HG03159 (cell line): ENCODE results near the gene MEGF6.

Experiments used
- ATAC-seq: cut with Tn5 transposase; IDR thresholded peaks from one replicate; pipeline ENCODE4 v1.9.1; 2021; ENCODE audit warnings: mild to moderate bottlenecking, moderate library complexity; ENCODE audit not compliant: unreplicated experiment

MEGF6 gene

DNA sequence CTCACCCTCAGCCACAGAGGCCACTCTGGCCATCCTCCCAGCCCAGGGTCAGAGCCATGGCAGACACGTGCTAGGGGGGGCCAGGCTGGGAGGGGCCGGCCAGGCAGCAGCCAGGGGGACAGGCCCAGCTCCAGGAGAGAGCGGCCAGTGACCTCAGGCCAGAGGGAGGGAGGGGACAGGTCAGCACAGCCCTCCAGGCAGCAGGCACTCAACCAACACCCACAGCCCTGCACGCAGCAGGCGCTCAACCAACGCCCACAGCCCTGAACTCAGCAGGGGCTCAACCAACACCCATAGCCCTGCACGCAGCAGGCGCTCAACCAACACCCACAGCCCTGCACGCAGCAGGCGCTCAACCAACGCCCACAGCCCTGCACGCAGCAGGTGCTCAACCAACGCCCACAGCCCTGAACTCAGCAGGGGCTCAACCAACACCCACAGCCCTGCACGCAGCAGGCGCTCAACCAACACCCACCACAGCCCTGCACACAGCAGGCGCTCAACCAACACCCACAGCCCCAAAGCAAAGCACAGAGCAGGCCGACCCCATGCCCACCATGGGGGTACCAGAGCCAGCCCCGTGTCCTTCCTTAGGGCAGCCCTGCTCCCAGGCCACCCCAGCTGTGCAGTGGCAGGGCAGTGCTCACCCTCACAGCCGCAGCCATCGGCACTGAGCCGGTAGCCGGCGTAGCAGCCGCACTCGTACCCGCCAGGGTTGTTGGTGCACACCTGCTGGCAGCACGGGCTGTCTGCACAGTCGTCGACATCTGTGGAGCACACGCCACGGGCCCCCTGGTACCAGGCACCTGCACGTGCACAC is 101.0 kb downstream of the MEGF6 start:
- no peak for ATAC-seq

DNA sequence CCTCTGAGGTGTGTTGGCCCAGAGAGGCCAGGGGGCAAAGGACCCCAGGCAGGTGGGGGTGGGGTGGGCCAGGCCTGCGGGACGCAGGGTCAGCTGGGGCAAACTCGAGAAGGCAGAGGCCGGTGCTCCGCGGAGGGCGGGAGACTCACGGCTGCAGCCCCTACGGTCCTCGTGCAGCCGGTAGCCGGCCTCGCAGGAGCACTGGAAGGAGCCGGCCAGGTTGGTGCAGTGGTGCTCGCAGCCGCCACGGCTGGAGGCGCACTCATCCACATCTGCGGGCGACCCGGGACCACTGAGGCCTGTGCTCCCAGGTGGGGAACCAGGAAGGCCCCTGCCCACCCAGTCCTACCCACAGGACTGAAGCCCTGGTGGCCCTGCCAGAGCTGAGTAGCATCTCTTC is 101.6 kb downstream of the MEGF6 start:
- no peak for ATAC-seq

DNA sequence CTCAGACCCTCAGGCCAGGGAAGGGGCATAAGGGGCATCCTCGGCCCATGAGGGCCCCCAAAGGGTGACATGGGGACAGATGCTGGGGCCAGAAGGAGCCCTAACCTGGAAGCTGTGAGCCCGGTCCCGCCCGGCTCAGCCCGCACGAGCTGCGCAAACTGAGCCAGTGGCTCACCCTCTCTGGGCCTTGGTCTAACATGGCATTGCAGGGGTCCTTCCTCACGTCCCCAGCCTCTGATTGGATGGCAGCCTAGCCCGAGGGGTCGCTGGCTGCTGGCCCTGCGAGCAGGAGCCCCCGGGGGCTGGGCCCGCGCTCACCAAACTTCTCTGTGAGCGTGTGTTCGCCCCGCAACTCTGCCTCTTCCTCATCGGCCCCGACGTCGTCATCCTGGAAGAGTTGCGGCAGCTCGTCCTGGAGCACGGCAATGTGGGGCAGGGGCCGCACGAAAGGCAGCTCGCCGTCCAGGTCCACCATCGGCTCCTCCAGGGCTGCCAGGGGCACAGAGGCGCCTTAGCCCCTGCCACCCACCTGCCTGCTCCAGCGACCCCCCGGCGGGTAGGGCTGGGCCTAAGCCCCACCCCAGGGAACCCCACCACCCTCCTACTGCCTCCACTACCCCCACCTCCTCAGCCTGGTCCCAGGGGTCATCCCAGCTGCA is 102.4 kb downstream of the MEGF6 start:
- ATAC-seq: no peak

DNA sequence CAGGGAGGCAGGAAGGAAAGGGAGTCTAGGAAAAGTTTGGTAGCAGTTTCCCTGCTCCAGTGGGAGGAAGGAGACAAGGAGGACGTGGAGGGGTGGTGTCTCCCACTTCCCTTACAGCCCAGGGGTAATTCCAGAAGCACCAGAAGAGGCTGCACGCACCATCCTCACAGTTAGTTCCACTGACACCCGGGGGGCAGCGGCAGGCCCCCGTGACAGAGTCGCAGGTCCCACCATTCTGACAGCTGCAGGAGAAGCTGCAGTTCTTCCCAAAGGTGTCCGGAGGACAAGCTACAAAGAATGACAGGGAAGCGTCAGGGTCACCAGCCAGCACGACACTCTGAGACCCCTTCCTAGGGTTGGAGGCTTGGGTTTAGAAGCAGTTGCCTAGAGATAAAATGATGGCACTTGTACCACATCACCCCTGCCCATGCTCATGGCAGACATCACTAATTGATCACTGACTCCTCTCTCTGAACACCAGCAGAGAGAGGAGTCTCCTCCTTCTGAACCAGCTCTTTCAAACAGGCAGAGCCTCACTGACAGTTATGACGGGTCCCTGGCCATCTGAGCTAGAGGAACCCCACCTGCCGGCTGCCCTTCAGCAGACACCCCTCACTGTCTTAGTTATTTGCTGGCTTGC is 103.6 kb downstream of the MEGF6 start:
- no peak for ATAC-seq

GRCh38 chr1:3506943-3507342 is 104.4 kb downstream of the MEGF6 start:
- no peak for ATAC-seq

DNA sequence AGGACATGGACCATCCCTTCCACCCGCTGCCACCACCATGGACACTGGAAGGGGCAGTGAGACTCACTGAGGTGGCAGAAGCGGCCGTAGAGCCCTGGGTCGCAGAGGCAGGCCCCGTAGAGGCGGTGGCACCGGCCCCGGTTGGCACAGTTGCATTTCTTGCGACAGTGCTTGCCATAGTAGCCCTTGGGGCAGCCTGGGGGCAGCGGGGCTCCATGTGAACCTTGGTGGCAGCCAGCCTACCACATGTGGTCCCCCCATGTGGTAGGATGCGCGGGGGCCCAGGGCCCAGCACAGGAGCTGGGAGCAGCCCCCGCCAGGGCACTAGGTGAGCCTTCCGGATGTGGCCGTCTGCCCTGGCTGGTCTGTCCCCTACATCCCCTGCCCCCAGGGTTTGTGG is 105.3 kb downstream of the MEGF6 start:
- no peak for ATAC-seq

- ATAC-seq: no peak
Observed at GRCh38 chr1:3505161-3505560, 106.1 kb downstream of the MEGF6 start.

GRCh38 chr1:3504822-3505153 is 106.5 kb downstream of the MEGF6 start:
- ATAC-seq: no peak

DNA sequence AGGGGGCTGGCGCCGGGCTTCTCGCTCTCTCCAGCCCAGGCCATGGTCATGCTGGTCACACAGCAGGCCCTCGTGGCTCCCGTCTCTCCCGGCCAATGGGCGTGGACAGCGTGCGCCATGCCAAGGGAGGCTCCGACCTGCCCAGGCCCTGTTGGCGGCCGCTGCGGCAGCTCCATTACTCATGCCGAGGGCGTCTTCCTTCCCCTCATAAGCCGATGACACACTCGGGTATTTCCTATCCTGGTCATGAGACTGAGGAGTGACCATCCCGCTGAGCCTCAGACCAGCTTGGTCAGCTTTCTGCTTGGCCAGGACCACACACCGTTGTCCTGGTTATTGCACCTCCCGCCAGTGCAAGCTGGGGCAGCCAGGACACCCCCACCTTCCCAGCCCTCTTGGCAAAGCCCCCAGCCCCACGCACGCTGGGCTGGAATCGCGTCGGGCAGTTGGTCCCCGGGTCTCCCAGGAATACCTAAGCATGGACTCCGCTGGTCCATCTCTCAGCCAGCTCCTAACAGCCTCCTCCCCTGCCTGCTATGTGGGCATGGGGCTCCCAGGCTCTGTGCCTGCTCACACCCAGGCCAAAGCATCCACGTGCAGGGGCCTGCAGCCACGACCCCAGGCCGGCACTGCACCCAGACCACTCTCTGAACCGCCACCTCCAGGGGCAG is 107.0 kb downstream of the MEGF6 start:
- no peak for ATAC-seq

DNA sequence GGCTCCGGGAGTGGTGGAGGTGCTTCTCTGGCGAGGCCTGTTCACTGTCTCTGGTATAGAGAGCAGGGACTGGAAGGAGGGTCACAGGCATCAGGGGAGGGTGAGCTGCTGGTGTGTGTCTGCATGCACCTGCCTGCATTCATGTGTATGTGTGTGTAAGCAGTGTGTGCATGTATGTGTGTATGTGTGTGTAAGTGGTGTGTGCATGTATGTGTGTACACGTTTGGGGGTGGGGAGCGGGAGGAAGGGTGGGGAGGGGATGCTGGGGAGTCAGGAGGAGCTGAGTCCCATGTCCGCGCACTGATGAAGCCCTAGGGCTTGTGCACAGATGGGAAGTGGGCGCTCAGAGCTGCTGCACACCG is 107.8 kb downstream of the MEGF6 start:
- ATAC-seq: no peak

DNA sequence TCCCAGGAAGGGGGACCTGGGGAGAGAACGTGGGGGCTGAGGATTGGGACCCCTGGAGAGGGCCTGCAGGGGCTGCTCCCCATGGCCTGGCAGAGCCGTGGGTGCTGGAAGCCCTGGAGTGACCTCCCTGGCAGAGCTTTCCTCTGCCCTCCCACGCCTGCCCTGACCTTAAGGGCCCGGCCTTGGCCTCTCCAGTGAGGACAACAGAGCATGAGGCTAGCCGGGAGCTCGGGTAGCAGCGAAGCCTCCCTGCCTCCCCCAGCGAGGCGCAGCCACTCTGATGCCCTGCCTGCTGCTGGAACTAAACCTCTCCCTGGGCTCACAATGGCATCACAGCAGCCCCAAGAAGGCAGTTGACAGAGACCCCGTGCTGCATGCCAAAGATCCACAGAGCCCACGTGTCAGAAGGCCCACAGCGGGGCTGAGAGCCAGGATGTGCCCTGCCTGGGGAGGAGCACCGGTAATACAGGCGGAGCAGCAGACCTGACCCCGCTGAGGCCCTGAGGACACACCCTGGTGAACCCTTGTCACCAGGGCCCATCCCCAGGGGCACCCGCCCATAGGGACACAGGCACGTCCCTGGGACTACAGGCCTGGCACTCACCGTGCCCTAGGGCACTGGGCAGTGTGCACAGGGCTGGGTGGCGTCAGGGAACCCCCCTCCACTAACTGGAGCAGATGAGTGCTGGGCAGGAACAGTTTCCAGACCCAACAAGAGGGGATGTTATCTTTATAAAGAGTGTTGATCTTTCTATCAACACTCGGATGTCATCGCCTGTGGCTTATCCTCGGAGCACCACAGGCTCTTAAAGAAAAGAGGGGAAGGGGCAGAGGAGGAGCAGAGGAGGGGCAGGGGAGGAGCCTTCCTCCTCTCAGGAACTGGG is 108.4 kb downstream of the MEGF6 start:
- ATAC-seq: no peak

GRCh38 chr1:3501856-3502640 is 109.3 kb downstream of the MEGF6 start:
- no peak for ATAC-seq

DNA sequence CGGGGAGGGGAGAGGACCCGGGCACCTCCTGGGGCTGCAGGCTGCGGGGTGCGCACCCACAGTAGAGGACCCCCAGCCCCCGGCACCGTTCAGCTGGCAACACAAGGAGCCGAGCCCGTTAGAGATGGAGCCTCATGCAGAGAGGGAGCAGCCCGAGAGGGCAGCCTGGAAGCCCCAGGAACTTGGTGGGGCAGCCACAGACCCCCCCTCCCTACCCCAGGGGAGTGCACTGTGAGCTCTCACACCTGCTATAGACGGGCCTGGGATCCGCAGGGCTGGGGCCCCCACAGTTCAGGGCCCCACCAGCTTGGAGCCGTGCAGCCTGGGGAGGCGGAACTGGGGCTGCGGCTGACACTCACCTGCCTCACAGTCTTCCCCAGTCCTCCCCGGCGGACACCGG is 109.9 kb downstream of the MEGF6 start:
- no peak for ATAC-seq

DNA sequence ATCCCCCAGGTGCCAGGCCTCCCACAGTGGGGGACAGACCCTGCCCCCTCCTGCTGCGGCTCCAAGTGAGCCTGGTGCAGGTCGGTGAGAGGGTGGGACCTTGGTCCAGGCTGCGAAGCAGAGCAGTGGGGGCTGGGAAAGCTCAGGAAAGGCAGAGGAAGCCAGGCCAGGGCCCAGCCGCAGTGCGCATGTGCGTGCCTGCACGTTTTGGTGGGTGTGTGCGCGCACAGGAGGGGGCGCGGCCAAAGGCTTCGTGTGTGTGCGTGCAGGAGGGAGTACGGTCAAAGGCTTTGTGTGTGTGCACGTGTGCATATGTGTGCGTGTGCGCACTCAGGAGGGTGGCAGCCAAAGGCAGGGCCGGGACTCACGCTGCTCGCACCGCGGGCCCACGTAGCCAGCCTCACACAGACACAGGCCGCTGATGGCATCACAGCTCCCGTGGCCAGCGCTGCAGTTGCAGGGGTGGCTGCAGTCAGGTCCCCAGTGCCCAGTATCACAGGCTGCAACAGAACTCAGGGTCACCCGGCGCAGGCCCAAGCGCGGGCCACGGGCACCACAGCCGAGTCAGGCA is 111.0 kb downstream of the MEGF6 start:
- no peak for ATAC-seq

DNA sequence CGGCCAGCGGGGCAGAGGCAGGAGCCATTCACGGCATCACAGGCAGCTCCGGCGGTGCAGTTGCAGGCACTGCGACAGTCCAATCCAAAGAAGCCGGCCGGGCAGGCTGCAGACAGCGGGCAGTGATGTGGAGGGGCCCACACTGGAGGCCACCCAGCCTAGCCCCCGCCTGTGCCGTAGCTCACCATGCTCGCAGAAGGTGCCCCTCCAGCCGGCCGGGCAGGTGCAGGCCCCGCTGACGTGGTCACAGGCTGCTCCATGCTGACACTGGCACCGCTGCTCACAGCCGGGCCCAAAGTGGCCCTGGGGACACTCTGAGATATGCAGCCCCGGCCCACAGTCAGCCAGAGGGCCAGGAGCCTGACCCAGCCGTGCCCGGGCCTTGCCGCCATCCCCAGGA is 111.7 kb downstream of the MEGF6 start:
- ATAC-seq: no peak

GRCh38 chr1:3498986-3499385 is 112.3 kb downstream of the MEGF6 start:
- no peak for ATAC-seq

DNA sequence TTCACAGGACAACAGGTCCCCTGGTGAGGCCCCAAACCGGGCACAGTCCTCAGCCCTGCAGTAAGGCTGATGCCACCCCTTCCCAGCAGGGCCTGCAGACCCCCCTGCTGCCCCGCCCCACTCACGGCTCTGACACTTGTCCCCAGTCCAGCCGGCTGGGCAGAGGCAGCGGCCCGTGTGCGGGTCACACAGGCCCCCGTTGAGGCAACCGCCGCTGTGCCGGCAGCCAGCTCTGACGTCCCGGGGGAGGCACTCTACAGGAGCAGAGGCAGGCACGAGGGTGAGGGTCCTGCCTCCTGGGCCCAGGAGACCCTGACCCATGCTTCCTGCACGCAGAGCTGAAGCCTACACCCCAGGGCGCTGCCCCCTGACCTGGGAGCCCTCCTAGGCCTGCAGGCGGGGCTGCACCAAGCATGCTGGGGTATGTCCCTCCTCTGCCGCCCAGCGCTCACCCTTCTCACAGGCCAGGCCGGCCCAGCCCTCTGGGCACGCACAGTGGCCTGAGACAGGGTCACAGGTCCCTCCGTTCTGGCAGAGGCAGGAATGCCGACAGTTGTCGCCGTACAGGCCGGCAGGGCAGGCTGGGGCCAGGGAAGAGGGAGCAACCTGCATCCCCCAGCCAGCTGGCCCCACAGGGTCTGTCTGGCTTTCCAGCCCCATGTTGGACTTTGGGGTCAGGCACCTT is 112.9 kb downstream of the MEGF6 start:
- ATAC-seq: no peak

- no peak for ATAC-seq
Observed at GRCh38 chr1:3497521-3497920, 113.8 kb downstream of the MEGF6 start.

GRCh38 chr1:3496916-3497315 is 114.4 kb downstream of the MEGF6 start:
- ATAC-seq: no peak
